PC-9 (cell line): ENCODE results near the gene PHPT1. TPM values are rescaled to one million over a fixed set of nuclear protein-coding genes. Genes with fewer than 3 reads are reported as not detected.
"Not testable (repeated sequence)": the region's sequence is repeated elsewhere in the genome, so short reads cannot be mapped to it uniquely, and the experiment has no call there.

Experiments
- BruUV-seq: library from RNA; stranded (reverse); fragments of 400-500 nt; replicated peaks from 2 replicates; lab custom pipeline; 2021; lab: Mats Ljungman, UMichigan
- CTCF ChIA-PET: fragments of 300-600 bp; sonication (Branson Sonifier 250); formaldehyde crosslinking; loops from one replicate; lab custom pipeline; 2022; ENCODE audit warnings: antibody characterized with exemption; lab: Charles Lee
- POLR2A ChIA-PET: fragments of 300-600 bp; sonication (Branson Sonifier 250); formaldehyde crosslinking; loops from one replicate; lab custom pipeline; 2022; ENCODE audit warnings: antibody characterized with exemption; ENCODE audit not compliant: unreplicated experiment; lab: Charles Lee
- DNase-seq, 2 experiments: peaks; one replicate each; pipeline versions ENCODE4 v3.0.0 to v3.0.0-alpha.2; 2015 to 2022; ENCODE audit warnings: mixed read lengths in 1 of 2
- H2AFZ ChIP-seq: fragments of 200-600 bp; sonication (generic); 2 replicates; pipeline ENCODE4 v1.8.1; 2017; ENCODE audit warnings: antibody characterized with exemption
- H3F3A ChIP-seq: fragments of 200-600 bp; sonication (generic); 2 replicates; pipeline ENCODE4 v1.8.1; 2017; ENCODE audit warnings: antibody characterized with exemption, mild to moderate bottlenecking, low read depth; ENCODE audit not compliant: insufficient read depth
- H3K27ac ChIP-seq: fragments of 200-600 bp; sonication (generic); 2 replicates; pipeline ENCODE4 v1.6.1; 2016; ENCODE audit warnings: mixed run types
- H3K27me3 ChIP-seq: fragments of 200-600 bp; sonication (generic); 2 replicates; pipeline ENCODE4 v1.6.1; 2016; ENCODE audit warnings: low read depth, mixed run types; ENCODE audit not compliant: insufficient read depth
- H3K36me3 ChIP-seq: fragments of 200-600 bp; sonication (generic); 2 replicates; pipeline ENCODE4 v1.6.1; 2016; ENCODE audit warnings: low read depth, mixed run types
- H3K4me1 ChIP-seq: fragments of 200-600 bp; sonication (generic); replicated peaks from 2 replicates; pipeline ENCODE4 v1.6.1; 2016; ENCODE audit warnings: mixed run types; ENCODE audit not compliant: insufficient read depth
- H3K4me2 ChIP-seq: fragments of 200-600 bp; sonication (generic); 2 replicates; pipeline ENCODE4 v1.6.1; 2017; ENCODE audit warnings: mixed run types
- H3K4me3 ChIP-seq: fragments of 200-600 bp; sonication (generic); 2 replicates; pipeline ENCODE4 v1.6.1; 2016; ENCODE audit warnings: mixed run types
- H3K79me2 ChIP-seq: fragments of 200-600 bp; sonication (generic); 2 replicates; pipeline ENCODE4 v1.6.1; 2017; ENCODE audit warnings: low read depth, mixed run types
- H3K9me2 ChIP-seq: fragments of 200-600 bp; sonication (generic); 2 replicates; pipeline ENCODE4 v1.8.1; 2017; ENCODE audit warnings: mild to moderate bottlenecking; ENCODE audit not compliant: insufficient read depth
- H3K9me3 ChIP-seq: fragments of 200-600 bp; sonication (generic); 2 replicates; pipeline ENCODE4 v1.8.1; 2016; ENCODE audit warnings: low read depth; ENCODE audit not compliant: insufficient read depth
- H4K20me1 ChIP-seq: fragments of 200-600 bp; sonication (generic); 2 replicates; pipeline ENCODE4 v1.8.1; 2017; ENCODE audit not compliant: insufficient read depth
- CTCF ChIP-seq: fragments of 200-600 bp; sonication (generic); conservative IDR thresholded peaks from 2 replicates; pipeline ENCODE4 v1.6.1; 2017; ENCODE audit warnings: mixed run types, antibody characterized with exemption, mild to moderate bottlenecking, moderate library complexity
- EZH2 ChIP-seq: fragments of 200-600 bp; sonication (generic); IDR thresholded peaks from 2 replicates; pipeline ENCODE4 v1.8.0; 2017; ENCODE audit warnings: antibody characterized with exemption, low read depth
- intact Hi-C: fragments of 100-400 bp; cut with micrococcal nuclease; formaldehyde crosslinking; loops from one replicate; pipeline ENCODE4 v1.10.0; 2022; ENCODE audit not compliant: unreplicated experiment
- total RNA-seq: library from RNA; stranded (reverse); gene quantifications from 2 replicates; pipeline ENCODE4 v1.2.3, GENCODE V29; 2021

Gene PHPT1
- total RNA-seq, 1 experiment from 2014 or later: 112 TPM

DNA sequence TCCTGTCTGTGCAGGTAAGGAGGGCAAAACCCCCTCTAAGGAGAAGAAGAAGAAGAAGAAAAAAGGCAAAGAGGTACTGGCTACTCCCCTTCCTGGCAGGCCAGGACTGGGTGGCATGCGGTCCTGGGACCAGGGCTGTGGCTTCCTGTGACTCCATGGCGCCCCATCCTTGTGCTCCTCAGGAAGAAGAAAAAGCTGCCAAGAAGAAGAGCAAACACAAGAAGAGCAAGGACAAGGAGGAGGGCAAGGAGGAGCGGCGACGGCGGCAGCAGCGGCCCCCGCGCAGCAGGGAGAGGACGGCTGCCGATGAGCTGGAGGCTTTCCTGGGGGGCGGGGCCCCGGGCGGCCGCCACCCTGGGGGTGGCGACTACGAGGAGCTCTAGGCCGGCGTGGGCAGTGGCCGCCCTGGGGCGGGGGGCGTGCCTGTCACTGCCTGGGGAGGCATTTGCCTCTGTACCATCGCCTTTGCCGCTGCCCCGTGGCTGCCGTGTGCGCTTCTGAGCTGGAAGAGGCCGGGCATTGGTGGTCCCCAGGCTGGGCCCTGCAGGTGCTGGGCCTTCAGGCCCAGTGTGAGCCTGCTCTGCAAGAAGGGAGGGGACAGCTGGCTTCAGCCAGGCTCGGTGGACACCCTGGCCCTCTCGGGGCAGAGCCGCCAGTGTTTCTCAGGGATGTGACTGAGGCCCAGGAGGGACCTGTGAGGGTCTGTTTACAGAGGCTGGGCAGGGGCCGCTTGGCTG, 8.9 kb upstream of the PHPT1 start:
- H3K27ac ChIP-seq: peak overlapping the region; percentile 32; the same call in 1 of the 2 replicates
- no peaks in the 10 kb centered on the region for H3K79me2 ChIP-seq
- intact Hi-C loops: no loop called here
- H3F3A ChIP-seq: peaks cover 23% of the 10 kb centered on the region
- TF ChIP-seq CTCF (no peak), EZH2 (no peak)
- BruUV-seq: TSS peak; percentile 73
- peaks cover 16% of the 10 kb centered on the region; the same call in 1 of the 2 replicates for H4K20me1 ChIP-seq
- ChIA-PET CTCF (no interaction called here), POLR2A (interaction anchor here (0.6 kb wide), 2 partner anchors 198 to 787 kb away, joined by 5 to 18 read pairs; no protein-coding TSS in a partner anchor)
- no peaks in the 10 kb centered on the region for H3K9me3 ChIP-seq
- H2AFZ ChIP-seq: peak overlapping the region; percentile 55
- no peaks in the 10 kb centered on the region for H3K27me3 ChIP-seq
- no peaks in the 10 kb centered on the region for H3K9me2 ChIP-seq
- peak; percentile 46 to 51 for DNase-seq
- peak overlapping the region; percentile 35; the same call in 1 of the 2 replicates for H3K4me3 ChIP-seq
- H3K4me2 ChIP-seq: peak overlapping the region; percentile 63
- 0 out of 2 replicates have a peak, but pooled peaks cover 2% of the 10 kb centered on the region for H3K4me1 ChIP-seq
- no peaks in the 10 kb centered on the region for H3K36me3 ChIP-seq

DNA sequence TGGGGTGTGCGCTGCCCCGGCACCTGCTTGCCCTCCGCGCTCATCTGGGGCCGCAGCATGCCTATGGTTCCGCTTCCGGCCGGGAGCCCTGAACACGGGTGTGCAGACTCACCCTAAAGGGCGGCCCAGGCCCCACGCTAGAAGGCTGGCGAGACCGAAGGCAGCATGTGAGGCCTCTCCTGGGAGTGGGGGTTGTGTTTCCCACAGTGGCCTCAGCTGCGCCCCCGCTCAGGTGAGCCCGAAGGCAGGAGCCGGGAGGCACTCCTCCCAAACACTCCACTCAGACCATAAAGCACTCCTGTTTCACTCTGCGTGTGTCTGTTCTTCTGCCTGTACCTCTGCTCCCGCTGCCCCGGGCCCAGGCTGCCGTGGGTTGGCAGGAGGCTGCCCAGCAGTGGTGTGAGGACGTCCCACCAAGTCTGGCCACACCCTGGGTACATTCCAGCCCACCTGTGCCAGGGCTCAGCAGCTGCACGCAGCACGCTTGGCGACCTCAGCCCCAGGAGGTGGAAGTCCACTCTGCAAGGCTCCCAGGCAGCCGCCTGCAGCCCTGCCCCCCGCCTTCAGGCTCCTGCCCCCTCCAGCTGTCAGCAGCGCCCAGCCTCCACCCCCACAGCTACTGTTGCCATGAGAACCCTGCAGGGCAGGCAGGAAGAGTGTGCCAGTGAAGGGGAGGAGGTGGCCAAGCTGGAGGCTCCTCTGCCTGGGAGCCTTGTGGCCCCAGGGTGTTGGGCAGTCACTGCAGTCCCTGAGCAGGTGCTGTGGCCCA, 8.1 kb upstream of the PHPT1 start:
- Histone ChIP-seq H3K4me2 (peak overlapping the region; percentile 63), H3K79me2 (no peaks in the 10 kb centered on the region), H4K20me1 (peaks cover 16% of the 10 kb centered on the region; the same call in 1 of the 2 replicates), H2AFZ (peak overlapping the region; percentile 55; the same call in 1 of the 2 replicates), H3K4me1 (0 out of 2 replicates have a peak, but pooled peaks cover 2% of the 10 kb centered on the region), H3F3A (peaks cover 23% of the 10 kb centered on the region), H3K27ac (peak overlapping the region; percentile 32; the same call in 1 of the 2 replicates), H3K36me3 (no peaks in the 10 kb centered on the region), H3K4me3 (peak overlapping the region; percentile 35; the same call in 1 of the 2 replicates), H3K9me3 (no peaks in the 10 kb centered on the region), H3K27me3 (no peaks in the 10 kb centered on the region), H3K9me2 (no peaks in the 10 kb centered on the region)
- CTCF ChIA-PET: interaction anchor here (0.6 kb wide), 1 partner anchor 112 kb away, joined by 3 read pairs; no protein-coding TSS in a partner anchor
- intact Hi-C loops: no loop called here
- peak; percentile 52 to 84 for DNase-seq
- POLR2A ChIA-PET: interaction anchor here (0.6 to 0.7 kb wide), 3 partner anchors 30 to 788 kb away, joined by 4 to 18 read pairs (median 5); no protein-coding TSS in a partner anchor
- TF ChIP-seq EZH2 (no peak), CTCF (no peak)
- BruUV-seq: no TSS peak

DNA sequence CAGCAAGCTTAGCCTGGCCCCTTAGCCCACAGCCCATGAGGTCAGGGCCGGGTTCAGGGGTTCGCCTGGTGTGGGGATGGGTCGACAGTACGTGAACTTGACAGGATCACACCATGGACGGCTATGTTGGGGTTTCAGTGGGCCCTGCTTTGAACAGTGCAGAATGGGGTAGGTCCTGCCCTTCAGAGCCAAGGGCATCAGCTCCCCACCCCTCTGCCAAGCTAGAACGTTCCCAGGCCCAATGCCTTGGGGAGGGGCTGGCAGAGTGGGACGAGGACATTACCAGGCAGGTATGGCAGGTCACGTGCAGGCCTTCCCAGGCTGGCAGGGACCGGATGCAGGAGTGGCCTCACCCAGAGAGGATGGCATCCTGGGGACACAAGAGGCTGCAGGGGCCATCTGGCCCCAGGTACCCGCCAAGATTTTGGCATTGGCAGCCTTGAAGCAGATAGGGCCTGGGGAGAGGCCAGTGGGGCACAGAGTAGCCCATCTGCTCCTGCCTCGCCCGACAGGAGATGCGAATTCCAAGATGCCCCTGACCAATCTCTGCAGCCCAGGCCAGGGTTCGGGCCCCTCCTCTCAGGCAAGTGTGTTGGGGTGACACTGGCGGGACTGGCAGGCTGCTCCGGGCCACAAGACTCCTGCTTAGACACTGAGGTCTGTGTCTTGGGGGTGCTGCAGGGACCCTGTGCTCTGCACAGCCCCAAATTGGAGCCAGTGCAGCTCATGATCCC, 7.4 kb upstream of the PHPT1 start:
- DNase-seq, H3K9me2 ChIP-seq, H3K27me3 ChIP-seq, H2AFZ ChIP-seq, H3K4me3 ChIP-seq, H3K9me3 ChIP-seq, intact Hi-C loops, H3K27ac ChIP-seq, BruUV-seq, H3K4me1 ChIP-seq, H3K36me3 ChIP-seq, H3K79me2 ChIP-seq, H3K4me2 ChIP-seq: not testable (repeated sequence)
- H3F3A ChIP-seq: peaks cover 19% of the 10 kb centered on the region
- 0 out of 2 replicates have a peak, but pooled peaks cover 16% of the 10 kb centered on the region for H4K20me1 ChIP-seq
- ChIA-PET CTCF (interaction anchor here (0.6 to 1.5 kb wide), 3 partner anchors 51 to 178 kb away, joined by 3 to 12 read pairs (median 3); partner anchors contain the start of gene TMEM141), POLR2A (interaction anchor here (0.6 to 0.8 kb wide), 3 partner anchors 31 to 200 kb away, joined by 4 to 7 read pairs (median 4); partner anchors contain the start of gene CLIC3)
